ENCODE results near the gene KRTAP10-7.
"Not testable (repeated sequence)": the region's sequence is repeated elsewhere in the genome, so short reads cannot be mapped to it uniquely, and the experiment has no call there.

KRTAP10-7 gene

GRCh38 chr21:44612669-44613229, 12.4 kb downstream of the KRTAP10-7 start:
- DNase-seq = no peak

GRCh38 chr21:44613386-44614155, 13.2 kb downstream of the KRTAP10-7 start:
- DNase-seq = no peak

- no peak for DNase-seq
Observed at GRCh38 chr21:44614161-44614631, 13.8 kb downstream of the KRTAP10-7 start.

- DNase-seq = no peak
Observed at GRCh38 chr21:44614961-44615391, 14.6 kb downstream of the KRTAP10-7 start.

GRCh38 chr21:44615466-44615865, 15.1 kb downstream of the KRTAP10-7 start:
- DNase-seq = no peak

- DNase-seq = no peak
Observed at GRCh38 chr21:44615911-44616590, 15.7 kb downstream of the KRTAP10-7 start.

- no peak for DNase-seq
Observed at GRCh38 chr21:44616591-44616926, 16.2 kb downstream of the KRTAP10-7 start.

GRCh38 chr21:44617071-44617501, 16.7 kb downstream of the KRTAP10-7 start:
- no peak for DNase-seq

- no peak for DNase-seq
Observed at GRCh38 chr21:44618504-44618903, 18.1 kb downstream of the KRTAP10-7 start.

- no peak for DNase-seq
Observed at GRCh38 chr21:44618909-44619308, 18.5 kb downstream of the KRTAP10-7 start.

GRCh38 chr21:44619886-44620285, 19.5 kb downstream of the KRTAP10-7 start:
- DNase-seq = no peak

GRCh38 chr21:44623575-44623974, 23.2 kb downstream of the KRTAP10-7 start:
- DNase-seq = no peak

GRCh38 chr21:44625756-44626155, 25.4 kb downstream of the KRTAP10-7 start:
- no peak for DNase-seq

GRCh38 chr21:44626262-44626661, 25.9 kb downstream of the KRTAP10-7 start:
- no peak for DNase-seq

- no peak for DNase-seq
Observed at GRCh38 chr21:44626673-44627143, 26.3 kb downstream of the KRTAP10-7 start, which contains the start of gene KRTAP10-9. Gene KRTAP10-9 (plus strand): TSS chr21:44627093. CDS start chr21:44627172, 79 bp downstream.

GRCh38 chr21:44627181-44627822, 26.9 kb downstream of the KRTAP10-7 start:
- not testable (repeated sequence) for DNase-seq

- not testable (repeated sequence) for DNase-seq
Observed at GRCh38 chr21:44627831-44628233, 27.4 kb downstream of the KRTAP10-7 start.

GRCh38 chr21:44628707-44629391, 28.5 kb downstream of the KRTAP10-7 start:
- DNase-seq = no peak

GRCh38 chr21:44630440-44630839, 30.0 kb downstream of the KRTAP10-7 start:
- DNase-seq = no peak

- no peak for DNase-seq
Observed at GRCh38 chr21:44632067-44632466, 31.7 kb downstream of the KRTAP10-7 start.

GRCh38 chr21:44636209-44637017, 36.0 kb downstream of the KRTAP10-7 start:
- DNase-seq = no peak

All from NCI-H1417 treated with DMSO at 0.1 percent for 48 hours (cell line).